Measurements from ENCODE around the gene ABCC2.
"Not testable (repeated sequence)": the region's sequence is repeated elsewhere in the genome, so short reads cannot be mapped to it uniquely, and the experiment has no call there.

The ABCC2 gene

DNA sequence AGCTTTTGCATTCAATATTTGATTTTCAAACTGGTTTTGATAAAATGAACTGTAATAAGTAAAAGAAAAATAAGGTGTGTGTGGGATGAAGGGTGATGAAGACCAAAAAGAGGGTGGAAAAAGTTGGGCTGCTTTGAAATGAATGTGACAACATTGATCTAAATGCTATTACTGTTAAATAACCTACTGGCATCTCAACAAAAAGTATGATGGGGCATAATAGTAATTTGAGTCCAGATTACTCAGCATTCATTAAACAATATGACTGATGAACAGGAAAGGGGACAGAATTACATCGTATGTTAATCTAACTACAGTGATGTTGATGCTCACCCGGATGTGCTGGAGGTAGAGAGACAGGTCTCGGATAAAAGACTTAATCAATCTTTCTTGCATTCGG, 112.2 kb downstream of the ABCC2 start:
- Histone ChIP-seq H3K27me3 (replicated peaks; ENCODE audit: control insufficient read depth, insufficient read depth, low read length) (no peaks in the 10 kb centered on the region), H3K4me3 (replicated peaks; ENCODE audit: low read depth, low read length) (no peak overlapping the region), H3K36me3 (ENCODE audit: control insufficient read depth, insufficient read depth, low read length) (peaks cover 25% of the 10 kb centered on the region)
- TF ChIP-seq, protein P1, sequence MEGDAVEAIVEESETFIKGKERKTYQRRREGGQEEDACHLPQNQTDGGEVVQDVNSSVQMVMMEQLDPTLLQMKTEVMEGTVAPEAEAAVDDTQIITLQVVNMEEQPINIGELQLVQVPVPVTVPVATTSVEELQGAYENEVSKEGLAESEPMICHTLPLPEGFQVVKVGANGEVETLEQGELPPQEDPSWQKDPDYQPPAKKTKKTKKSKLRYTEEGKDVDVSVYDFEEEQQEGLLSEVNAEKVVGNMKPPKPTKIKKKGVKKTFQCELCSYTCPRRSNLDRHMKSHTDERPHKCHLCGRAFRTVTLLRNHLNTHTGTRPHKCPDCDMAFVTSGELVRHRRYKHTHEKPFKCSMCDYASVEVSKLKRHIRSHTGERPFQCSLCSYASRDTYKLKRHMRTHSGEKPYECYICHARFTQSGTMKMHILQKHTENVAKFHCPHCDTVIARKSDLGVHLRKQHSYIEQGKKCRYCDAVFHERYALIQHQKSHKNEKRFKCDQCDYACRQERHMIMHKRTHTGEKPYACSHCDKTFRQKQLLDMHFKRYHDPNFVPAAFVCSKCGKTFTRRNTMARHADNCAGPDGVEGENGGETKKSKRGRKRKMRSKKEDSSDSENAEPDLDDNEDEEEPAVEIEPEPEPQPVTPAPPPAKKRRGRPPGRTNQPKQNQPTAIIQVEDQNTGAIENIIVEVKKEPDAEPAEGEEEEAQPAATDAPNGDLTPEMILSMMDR (IDR thresholded peaks at IDR 0.05; ENCODE audit: insufficient read depth, low read length, poor library complexity, severe bottlenecking) = no peak
- DNase-seq (ENCODE audit: extremely low read depth, insufficient read length) = no peak

DNA sequence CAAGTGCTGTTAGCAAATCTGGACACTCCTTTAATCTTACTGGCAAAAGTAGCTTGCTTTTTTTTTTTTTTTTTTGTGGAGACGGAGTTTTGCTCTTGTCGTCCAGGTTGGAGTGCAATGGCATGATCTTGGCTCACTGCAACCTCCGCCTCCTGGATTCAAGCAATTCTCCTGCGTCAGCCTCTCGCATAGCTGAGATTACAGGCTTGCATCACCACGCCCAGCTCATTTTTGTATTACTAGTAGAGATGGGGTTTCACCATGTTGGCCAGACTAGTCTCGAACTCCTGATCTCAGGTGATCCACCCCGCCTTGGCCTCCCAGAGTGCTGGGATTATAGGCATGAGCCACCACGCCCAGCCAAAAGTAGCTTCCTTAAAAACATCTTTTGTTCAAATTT, 112.6 kb downstream of the ABCC2 start:
- H3K27me3 ChIP-seq (replicated peaks; ENCODE audit: control insufficient read depth, insufficient read depth, low read length); H3K4me3 ChIP-seq (replicated peaks; ENCODE audit: low read depth, low read length); DNase-seq (ENCODE audit: extremely low read depth, insufficient read length): not testable (repeated sequence)
- peaks cover 23% of the 10 kb centered on the region for H3K36me3 ChIP-seq (ENCODE audit: control insufficient read depth, insufficient read depth, low read length)

GRCh38 chr10:99895867-99896266, 113.4 kb downstream of the ABCC2 start:
- H3K4me3 ChIP-seq (replicated peaks; ENCODE audit: low read depth, low read length) = no peak overlapping the region
- H3K27me3 ChIP-seq (replicated peaks; ENCODE audit: control insufficient read depth, insufficient read depth, low read length) = no peaks in the 10 kb centered on the region
- H3K36me3 ChIP-seq (ENCODE audit: control insufficient read depth, insufficient read depth, low read length) = peaks cover 24% of the 10 kb centered on the region
- TF ChIP-seq, protein P1 (IDR thresholded peaks at IDR 0.05; ENCODE audit: insufficient read depth, low read length, poor library complexity, severe bottlenecking) = no peak
- no peak for DNase-seq (ENCODE audit: extremely low read depth, insufficient read length)

Measured in GM06990 (cell line).